ENCODE measurements around the gene CROCC. TPM values are rescaled to one million over a fixed set of nuclear protein-coding genes. Genes with fewer than 3 reads are reported as not detected.
"Not testable (repeated sequence)": the region's sequence is repeated elsewhere in the genome, so short reads cannot be mapped to it uniquely, and the experiment has no call there.

The CROCC gene
- total RNA-seq, 1 donor from 2014 or later = 51.5 TPM

DNA sequence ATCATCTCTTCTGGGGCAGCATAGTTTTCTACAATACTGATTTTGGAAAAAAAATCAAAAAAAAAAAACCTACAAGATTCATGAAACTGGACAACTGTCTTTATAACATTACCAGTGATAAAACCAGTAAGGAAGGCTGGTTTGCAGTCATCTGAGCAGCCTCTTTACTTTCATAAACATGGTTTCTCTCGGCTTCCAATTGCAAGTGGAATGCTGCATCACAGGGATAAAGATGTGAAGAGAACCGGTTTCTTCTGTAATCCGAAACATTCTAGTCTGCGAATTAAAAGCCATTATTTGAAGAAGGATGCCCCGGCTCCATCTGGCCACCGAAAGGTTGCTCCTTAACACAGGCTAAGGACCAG lies 26.5 kb upstream of the CROCC start:
- not testable (repeated sequence) for H3K9me3 Mint-ChIP-seq (ENCODE audit: low read depth); DNase-seq (ENCODE audit: low spot score, unreplicated experiment); H3K27me3 Mint-ChIP-seq; H3K36me3 Mint-ChIP-seq (ENCODE audit: insufficient read depth)
- H3K27ac Mint-ChIP-seq = peak overlapping the region; percentile 100
- H3K4me3 Mint-ChIP-seq (ENCODE audit: low read depth) = peak overlapping the region; percentile 75
- peaks cover 19% of the 10 kb centered on the region for H3K4me1 Mint-ChIP-seq (ENCODE audit: low read depth)

DNA sequence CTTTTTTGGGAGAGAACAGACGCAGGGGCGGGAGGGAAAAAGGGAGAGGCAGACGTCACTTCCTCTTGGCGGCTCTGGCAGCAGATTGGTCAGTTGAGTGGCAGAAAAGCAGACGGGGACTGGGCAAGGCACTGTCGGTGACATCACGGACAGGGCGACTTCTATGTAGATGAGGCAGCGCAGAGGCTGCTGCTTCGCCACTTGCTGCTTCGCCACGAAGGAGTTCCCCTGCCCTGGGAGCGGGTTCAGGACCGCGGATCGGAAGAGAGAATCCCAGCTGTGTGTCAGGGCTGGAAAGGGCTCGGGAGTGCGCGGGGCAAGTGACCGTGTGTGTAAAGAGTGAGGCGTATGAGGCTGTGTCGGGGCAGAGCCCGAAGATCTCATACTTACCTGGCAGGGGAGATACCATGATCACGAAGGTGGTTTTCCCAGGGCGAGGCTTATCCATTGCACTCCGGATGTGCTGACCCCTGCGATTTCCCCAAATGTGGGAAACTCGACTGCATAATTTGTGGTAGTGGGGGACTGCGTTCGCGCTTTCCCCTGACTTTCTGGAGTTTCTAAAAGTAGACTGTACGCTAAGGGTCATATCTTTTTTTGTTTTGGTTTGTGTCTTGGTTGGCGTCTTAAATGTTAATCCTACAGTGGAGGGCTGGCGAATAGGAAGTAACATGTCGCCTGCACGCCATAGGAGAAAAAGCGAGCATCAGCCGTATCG lies 26.0 kb upstream of the CROCC start, which contains the start of gene RNU1-2:
TSS of gene RNU1-2 (plus strand) at position 383 of the 718 bp plus-strand sequence.
- not testable (repeated sequence) for H3K9me3 Mint-ChIP-seq (ENCODE audit: low read depth); H3K27me3 Mint-ChIP-seq; H3K36me3 Mint-ChIP-seq (ENCODE audit: insufficient read depth)
- peak; percentile 71 for DNase-seq (ENCODE audit: low spot score, unreplicated experiment)
- H3K4me3 Mint-ChIP-seq (ENCODE audit: low read depth) = peak within 1 kb of the TSS; percentile 75
- peak within 1 kb of the TSS; percentile 100 for H3K27ac Mint-ChIP-seq
- H3K4me1 Mint-ChIP-seq (ENCODE audit: low read depth) = peaks cover 19% of the 10 kb centered on the region

DNA sequence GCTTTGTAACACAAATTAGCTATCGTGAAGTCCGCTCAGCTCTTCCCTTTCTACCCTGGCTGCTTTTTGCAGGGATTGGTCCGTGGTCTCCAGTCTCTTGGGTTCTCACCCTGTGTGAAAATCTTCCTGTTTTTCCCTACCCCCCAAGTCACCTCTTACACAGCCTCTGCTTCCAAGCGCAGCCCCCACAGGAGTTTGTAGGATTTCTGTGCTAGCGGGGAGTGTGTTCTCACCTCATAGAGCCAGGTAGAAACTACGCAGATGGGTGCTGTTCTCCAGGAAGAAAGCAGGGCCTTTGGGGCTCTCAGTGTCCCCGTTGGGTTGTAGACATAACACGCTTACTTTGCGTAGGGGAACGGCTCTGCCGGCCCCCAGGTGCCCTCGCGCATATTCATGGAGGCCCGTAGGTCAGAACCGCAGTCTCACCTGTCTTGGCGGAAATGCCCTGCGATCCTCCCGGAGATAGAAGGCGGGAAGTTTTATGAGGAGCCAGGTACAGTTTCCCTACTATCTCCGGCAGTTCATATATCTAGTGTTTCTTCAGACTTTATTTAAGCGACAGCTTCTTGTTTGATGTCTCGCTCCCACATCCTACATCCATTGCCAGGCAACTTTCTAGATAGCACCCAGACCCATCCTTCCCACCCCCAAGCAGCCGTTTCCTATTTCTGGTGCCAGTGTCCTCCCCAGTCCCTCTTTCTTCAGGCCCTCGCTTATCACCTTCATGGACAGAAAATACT lies 25.2 kb upstream of the CROCC start:
- Mint-ChIP-seq H3K4me1 (ENCODE audit: low read depth) (peaks cover 18% of the 10 kb centered on the region), H3K27ac (peak overlapping the region; percentile 100), H3K4me3 (ENCODE audit: low read depth) (peak overlapping the region; percentile 75)
- H3K36me3 Mint-ChIP-seq (ENCODE audit: insufficient read depth); H3K27me3 Mint-ChIP-seq; H3K9me3 Mint-ChIP-seq (ENCODE audit: low read depth): not testable (repeated sequence)
- peak; percentile 44 for DNase-seq (ENCODE audit: low spot score, unreplicated experiment)

DNA sequence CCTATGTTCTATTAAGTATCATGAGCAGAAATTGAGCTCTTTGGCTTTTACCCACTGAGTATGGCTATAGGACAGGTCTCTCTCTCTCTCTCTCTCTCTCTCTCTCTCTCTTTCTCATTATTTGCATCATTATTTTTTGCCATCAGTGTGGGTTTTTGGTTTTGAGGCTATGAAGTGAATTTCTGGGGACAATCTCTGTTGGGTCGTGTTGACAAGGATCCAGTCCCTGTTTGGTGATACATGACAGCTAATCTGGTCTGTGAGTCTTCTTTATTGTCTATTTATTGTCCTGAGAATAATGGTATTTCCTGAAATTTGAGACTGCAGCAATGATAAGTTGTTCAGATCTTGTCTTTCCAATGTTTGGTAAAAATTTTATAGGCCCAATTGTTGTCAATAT lies 24.1 kb upstream of the CROCC start:
- Mint-ChIP-seq H3K4me1 (ENCODE audit: low read depth) (peaks cover 17% of the 10 kb centered on the region), H3K4me3 (ENCODE audit: low read depth) (peak overlapping the region; percentile 49)
- DNase-seq (ENCODE audit: low spot score, unreplicated experiment); H3K27me3 Mint-ChIP-seq; H3K36me3 Mint-ChIP-seq (ENCODE audit: insufficient read depth); H3K9me3 Mint-ChIP-seq (ENCODE audit: low read depth); H3K27ac Mint-ChIP-seq: not testable (repeated sequence)

DNA sequence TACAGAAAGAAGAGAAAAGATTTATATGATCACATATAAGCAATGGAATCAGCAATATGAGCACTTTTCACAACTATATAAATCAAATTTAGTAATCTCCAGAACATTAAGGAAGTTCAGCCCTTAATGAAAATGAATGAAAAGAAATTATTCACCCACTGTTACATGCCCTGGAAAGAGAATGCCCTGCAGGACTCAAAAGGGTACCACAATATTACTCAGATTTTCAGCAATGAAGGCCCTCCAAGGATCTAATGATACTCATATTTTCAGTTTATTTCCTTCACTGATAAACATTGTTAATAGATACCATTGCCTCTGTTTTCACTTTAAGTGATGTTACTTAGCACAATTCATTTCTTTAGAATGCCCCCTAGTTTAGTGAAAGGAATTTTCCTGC lies 23.4 kb upstream of the CROCC start:
- H3K27me3 Mint-ChIP-seq; H3K9me3 Mint-ChIP-seq (ENCODE audit: low read depth); H3K27ac Mint-ChIP-seq; H3K36me3 Mint-ChIP-seq (ENCODE audit: insufficient read depth); DNase-seq (ENCODE audit: low spot score, unreplicated experiment); H3K4me3 Mint-ChIP-seq (ENCODE audit: low read depth): not testable (repeated sequence)
- H3K4me1 Mint-ChIP-seq (ENCODE audit: low read depth) = peaks cover 20% of the 10 kb centered on the region

DNA sequence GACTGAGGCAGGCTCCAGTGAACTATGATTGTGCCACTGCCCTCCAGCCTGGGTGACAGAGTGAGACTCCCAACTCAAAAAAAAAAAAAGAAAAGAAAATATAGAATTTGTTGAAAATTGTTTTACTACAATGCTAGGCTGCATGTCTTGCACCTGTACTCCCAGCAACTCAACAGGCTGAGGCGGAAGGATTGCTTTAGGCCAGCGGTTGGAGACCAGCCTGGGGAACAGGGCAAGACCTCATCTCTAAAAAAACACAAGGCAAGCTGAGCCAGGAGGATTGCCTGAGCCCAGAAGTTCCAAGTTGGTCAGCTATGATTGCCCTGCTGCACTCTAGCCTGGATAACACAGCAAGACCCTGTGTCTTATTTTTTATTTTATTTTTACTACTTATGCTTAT lies 22.7 kb upstream of the CROCC start:
- not testable (repeated sequence) for DNase-seq (ENCODE audit: low spot score, unreplicated experiment); H3K27ac Mint-ChIP-seq; H3K27me3 Mint-ChIP-seq; H3K9me3 Mint-ChIP-seq (ENCODE audit: low read depth); H3K4me3 Mint-ChIP-seq (ENCODE audit: low read depth); H3K36me3 Mint-ChIP-seq (ENCODE audit: insufficient read depth)
- peaks cover 24% of the 10 kb centered on the region for H3K4me1 Mint-ChIP-seq (ENCODE audit: low read depth)

DNA sequence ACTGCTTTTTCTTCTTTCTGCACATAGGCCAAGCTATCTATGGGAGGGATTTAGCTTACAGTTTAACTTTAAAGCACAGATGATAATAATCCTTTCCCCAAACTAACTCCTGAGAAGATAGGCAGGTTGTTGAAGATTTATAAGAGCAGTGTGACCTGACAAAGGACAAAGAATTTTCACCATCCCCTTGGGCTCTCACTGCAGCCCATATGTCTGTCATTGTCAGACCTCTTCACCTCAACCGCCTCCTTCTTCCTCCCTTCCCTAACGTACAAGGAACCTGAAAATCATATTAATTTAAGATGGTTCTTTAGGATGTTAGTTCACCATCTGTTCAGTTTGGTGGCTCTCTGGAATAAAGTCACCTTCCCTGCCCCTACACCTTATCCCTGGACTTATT lies 21.0 kb upstream of the CROCC start:
- H3K4me3 Mint-ChIP-seq (ENCODE audit: low read depth) = no peak overlapping the region
- no peak for DNase-seq (ENCODE audit: low spot score, unreplicated experiment)
- H3K27ac Mint-ChIP-seq = peak overlapping the region; percentile 86
- H3K4me1 Mint-ChIP-seq (ENCODE audit: low read depth) = peaks cover 22% of the 10 kb centered on the region
- no peaks in the 10 kb centered on the region for H3K9me3 Mint-ChIP-seq (ENCODE audit: low read depth)
- no peaks in the 10 kb centered on the region for H3K27me3 Mint-ChIP-seq
- TF ChIP-seq, protein P1, sequence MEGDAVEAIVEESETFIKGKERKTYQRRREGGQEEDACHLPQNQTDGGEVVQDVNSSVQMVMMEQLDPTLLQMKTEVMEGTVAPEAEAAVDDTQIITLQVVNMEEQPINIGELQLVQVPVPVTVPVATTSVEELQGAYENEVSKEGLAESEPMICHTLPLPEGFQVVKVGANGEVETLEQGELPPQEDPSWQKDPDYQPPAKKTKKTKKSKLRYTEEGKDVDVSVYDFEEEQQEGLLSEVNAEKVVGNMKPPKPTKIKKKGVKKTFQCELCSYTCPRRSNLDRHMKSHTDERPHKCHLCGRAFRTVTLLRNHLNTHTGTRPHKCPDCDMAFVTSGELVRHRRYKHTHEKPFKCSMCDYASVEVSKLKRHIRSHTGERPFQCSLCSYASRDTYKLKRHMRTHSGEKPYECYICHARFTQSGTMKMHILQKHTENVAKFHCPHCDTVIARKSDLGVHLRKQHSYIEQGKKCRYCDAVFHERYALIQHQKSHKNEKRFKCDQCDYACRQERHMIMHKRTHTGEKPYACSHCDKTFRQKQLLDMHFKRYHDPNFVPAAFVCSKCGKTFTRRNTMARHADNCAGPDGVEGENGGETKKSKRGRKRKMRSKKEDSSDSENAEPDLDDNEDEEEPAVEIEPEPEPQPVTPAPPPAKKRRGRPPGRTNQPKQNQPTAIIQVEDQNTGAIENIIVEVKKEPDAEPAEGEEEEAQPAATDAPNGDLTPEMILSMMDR (IDR thresholded peaks at IDR 0.05; ENCODE audit: unreplicated experiment) = peak; percentile 11
- no peaks in the 10 kb centered on the region for H3K36me3 Mint-ChIP-seq (ENCODE audit: insufficient read depth)

DNA sequence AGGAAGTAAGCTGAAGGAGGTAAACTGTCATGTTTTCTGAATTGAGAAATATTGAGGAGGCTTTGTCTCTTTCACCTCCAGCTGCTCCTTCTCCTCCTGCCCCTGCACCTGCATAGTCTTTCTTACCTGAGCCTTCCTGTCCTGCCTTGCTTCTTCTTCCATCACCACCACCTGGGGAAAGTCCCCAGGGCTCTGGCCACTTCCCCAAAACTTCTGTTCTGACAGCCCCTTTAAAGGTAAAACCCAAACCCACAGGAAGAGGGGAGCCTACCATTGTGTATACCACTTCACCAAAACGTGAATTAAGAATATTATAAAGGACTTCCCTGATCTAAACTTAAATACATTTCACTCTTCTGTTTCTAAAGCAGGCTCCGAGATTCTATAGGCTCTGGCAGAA lies 20.4 kb upstream of the CROCC start:
- not testable (repeated sequence) for H3K27ac Mint-ChIP-seq; H3K4me3 Mint-ChIP-seq (ENCODE audit: low read depth); DNase-seq (ENCODE audit: low spot score, unreplicated experiment); H3K36me3 Mint-ChIP-seq (ENCODE audit: insufficient read depth); H3K27me3 Mint-ChIP-seq; H3K9me3 Mint-ChIP-seq (ENCODE audit: low read depth)
- H3K4me1 Mint-ChIP-seq (ENCODE audit: low read depth) = peaks cover 21% of the 10 kb centered on the region

DNA sequence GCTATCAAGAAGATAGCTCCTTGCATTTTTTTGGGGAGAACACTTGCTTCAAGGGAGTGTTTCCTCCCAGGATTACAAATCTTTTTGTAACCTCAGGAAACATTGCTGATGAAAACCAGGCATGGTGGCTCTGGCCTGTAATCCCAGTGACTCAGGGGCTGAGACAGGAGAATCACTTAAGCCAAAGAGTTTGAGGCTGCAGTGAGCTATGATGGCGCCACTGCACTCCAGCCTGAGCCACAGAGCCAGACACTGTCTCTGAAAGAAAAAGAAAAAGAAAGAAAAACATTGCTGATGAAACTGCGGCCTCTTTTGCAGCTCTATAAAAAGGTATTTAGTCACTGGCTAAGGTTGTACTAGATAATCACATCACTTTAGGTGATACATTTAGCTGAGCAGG lies 18.7 kb upstream of the CROCC start:
- Mint-ChIP-seq H3K27me3 (no peaks in the 10 kb centered on the region), H3K27ac (peak overlapping the region; percentile 87), H3K4me3 (ENCODE audit: low read depth) (no peak overlapping the region), H3K36me3 (ENCODE audit: insufficient read depth) (no peaks in the 10 kb centered on the region), H3K4me1 (ENCODE audit: low read depth) (peaks cover 13% of the 10 kb centered on the region), H3K9me3 (ENCODE audit: low read depth) (no peaks in the 10 kb centered on the region)
- TF ChIP-seq, protein P1 (IDR thresholded peaks at IDR 0.05; ENCODE audit: unreplicated experiment) = no peak
- no peak for DNase-seq (ENCODE audit: low spot score, unreplicated experiment)
